Small intestine (tissue), 7 donors: ENCODE data around the gene ATOSA. TPM values are rescaled to one million over a fixed set of nuclear protein-coding genes. Genes with fewer than 3 reads are reported as not detected.

ENCODE experiments used
- DNase-seq, 2 donors: peaks; one replicate each; pipeline versions ENCODE4 v3.0.0 to v3.0.0-alpha.2; 2013
- FAIRE-seq: peaks from 2 replicates; lab custom pipeline; 2012; peaks lifted over from hg19 to GRCh38; lab: Jason Lieb, UNC
- H3K27ac ChIP-seq, 3 donors: one replicate each; pipeline ENCODE4 v1.5.1; 2013; ENCODE audit warnings: low read length in 2 of 3, mild to moderate bottlenecking in 2 of 3, control low read depth in 1 of 3, inconsistent platforms in 1 of 3, low read depth in 1 of 3, moderate library complexity in 1 of 3
- H3K27me3 ChIP-seq, 3 donors: one replicate each; pipeline ENCODE4 v1.6.1; 2013; ENCODE audit warnings: low read length in 3 of 3, inconsistent platforms in 1 of 3; ENCODE audit not compliant: control insufficient read depth in 3 of 3, insufficient read depth in 3 of 3
- H3K36me3 ChIP-seq, 3 donors: one replicate each; pipeline ENCODE4 v1.6.1; 2013; ENCODE audit warnings: low read length in 3 of 3, inconsistent platforms in 1 of 3, low read depth in 1 of 3, mild to moderate bottlenecking in 1 of 3, moderate library complexity in 1 of 3; ENCODE audit not compliant: control insufficient read depth in 3 of 3, insufficient read depth in 2 of 3
- H3K4me1 ChIP-seq, 3 donors: one replicate each; pipeline ENCODE4 v1.6.1; 2013; ENCODE audit warnings: low read length in 2 of 3, inconsistent platforms in 1 of 3, low read depth in 1 of 3, mild to moderate bottlenecking in 1 of 3, moderate library complexity in 1 of 3; ENCODE audit not compliant: control insufficient read depth in 3 of 3, insufficient read depth in 2 of 3
- H3K4me3 ChIP-seq, 3 donors: one replicate each; pipeline ENCODE4 v1.5.1; 2013; ENCODE audit warnings: low read length in 3 of 3, control low read depth in 1 of 3, inconsistent platforms in 1 of 3, low read depth in 1 of 3, mild to moderate bottlenecking in 1 of 3, moderate library complexity in 1 of 3
- H3K9me3 ChIP-seq, 2 donors: one replicate each; pipeline ENCODE4 v1.6.1; 2013; ENCODE audit warnings: low read depth in 1 of 2, low read length in 1 of 2; ENCODE audit not compliant: control insufficient read depth in 2 of 2, insufficient read depth in 1 of 2
- WGBS, 3 donors: extraction: QIAGEN DNeasy Blood & Tissue Kit; methylation state at CpG; one replicate each; pipeline ENCODE4 v1.1.7; 2013; 5-methylcytosine and 5-hydroxymethylcytosine counted together
- polyA plus RNA-seq, 4 donors: library from polyadenylated mRNA; stranded (reverse) in 3 of 4; unstranded in 1 of 4; fragments of 200-250 nt in 3 of 4; fragments of 120-200 nt in 1 of 4; gene quantifications; one replicate each; pipeline versions ENCODE4 v1.2.1 to v1.2.3, GENCODE V29; 2013
- donor health status: healthy with polysubstance abuse.
- donor health status: control.
- donor health status: control.
- donor health status: Bipolar disorder and iron deficiency.
- donor health status: healthy.

The ATOSA gene
- polyA plus RNA-seq, 4 donors, result 13.4 to 38.6 (median 25.0) TPM

DNA sequence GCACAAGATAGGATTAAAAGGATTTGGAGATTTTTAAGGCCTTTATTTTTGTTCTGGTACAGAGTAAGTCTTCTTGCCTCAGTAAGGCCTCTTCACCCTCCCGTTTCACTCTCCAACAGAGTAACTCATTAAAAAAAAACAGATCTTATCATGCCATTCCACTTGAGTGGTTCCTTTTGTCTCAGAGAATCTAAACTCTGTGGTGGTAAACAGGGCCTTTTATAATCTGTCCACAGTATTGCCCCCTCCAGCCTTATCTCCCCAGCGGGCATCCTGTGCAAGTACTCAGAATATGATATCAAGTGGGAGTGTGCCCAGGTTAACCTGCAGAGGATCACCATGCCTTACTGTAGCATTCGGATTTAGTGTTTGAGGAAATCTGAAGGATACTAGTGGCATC is 20.3 kb upstream of the ATOSA start:
- Histone ChIP-seq H3K4me1 (no peaks in the 10 kb centered on the region), H3K9me3 (no peaks in the 10 kb centered on the region), H3K27ac (no peak overlapping the region), H3K4me3 (no peak overlapping the region), H3K36me3 (no peaks in the 10 kb centered on the region), H3K27me3 (peaks cover 0 to 2% (median 0%) of the 10 kb centered on the region in 3 donors)
- FAIRE-seq (no peak), DNase-seq (no peak)
- 68 to 74% (median 74%) methylated on average over 3 of the region's 3 CpGs for WGBS, 3 donors

DNA sequence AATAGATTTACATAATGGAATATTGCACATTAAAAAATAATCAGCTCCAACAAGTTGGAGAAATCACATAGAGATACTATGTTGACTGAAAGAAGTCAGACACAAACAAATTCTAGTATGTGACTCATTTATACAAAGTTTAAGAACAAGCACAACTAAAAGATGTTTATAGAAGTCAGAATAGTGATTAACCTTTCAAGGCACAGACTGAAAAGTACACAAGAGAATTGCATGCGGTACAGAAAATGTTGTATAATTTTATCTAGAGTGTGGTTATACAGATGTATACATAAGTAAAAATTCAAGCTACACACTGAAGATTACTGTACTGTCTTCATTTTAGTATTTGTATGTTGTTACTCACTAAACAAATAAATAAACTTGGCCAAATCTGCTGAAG is 19.3 kb upstream of the ATOSA start:
- FAIRE-seq (no peak), DNase-seq (no peak)
- 7 to 45% (median 12%) methylated on average over 1 of the region's 1 CpG for WGBS, 3 donors
- no peaks in the 10 kb centered on the region for H3K9me3 ChIP-seq
- no peak overlapping the region for H3K4me3 ChIP-seq
- no peak overlapping the region for H3K27ac ChIP-seq
- H3K4me1 ChIP-seq, result no peaks in the 10 kb centered on the region
- H3K36me3 ChIP-seq, result no peaks in the 10 kb centered on the region
- peaks cover 0 to 2% (median 0%) of the 10 kb centered on the region in 3 donors for H3K27me3 ChIP-seq

DNA sequence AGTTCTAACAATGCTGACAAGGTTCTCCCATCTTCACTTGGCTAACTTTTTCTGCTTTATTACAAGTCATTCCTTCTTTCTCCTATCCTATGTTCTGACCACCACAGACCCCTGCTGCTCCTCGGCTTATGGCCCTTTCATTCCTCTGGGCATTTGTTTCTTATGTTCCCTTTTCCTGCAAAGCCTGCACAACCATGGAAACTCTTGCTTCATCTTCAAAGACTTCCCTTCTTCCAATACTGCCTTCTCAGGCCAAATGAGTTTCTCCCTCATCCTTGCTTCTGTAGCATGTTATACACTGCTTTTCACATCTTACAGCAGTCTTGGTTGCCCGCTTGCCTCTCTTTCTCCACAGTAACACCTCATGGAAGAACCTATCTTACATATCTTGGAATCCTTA is 17.9 kb upstream of the ATOSA start:
- FAIRE-seq, result no peak
- no peaks in the 10 kb centered on the region for H3K9me3 ChIP-seq
- H3K4me3 ChIP-seq, result no peak overlapping the region
- WGBS, 3 donors, result 90 to 94% (median 93%) methylated on average over 2 of the region's 2 CpGs
- no peak overlapping the region for H3K27ac ChIP-seq
- no peaks in the 10 kb centered on the region for H3K36me3 ChIP-seq
- H3K4me1 ChIP-seq, result no peaks in the 10 kb centered on the region
- no peak for DNase-seq
- peaks cover 0 to 2% (median 0%) of the 10 kb centered on the region in 3 donors for H3K27me3 ChIP-seq

DNA sequence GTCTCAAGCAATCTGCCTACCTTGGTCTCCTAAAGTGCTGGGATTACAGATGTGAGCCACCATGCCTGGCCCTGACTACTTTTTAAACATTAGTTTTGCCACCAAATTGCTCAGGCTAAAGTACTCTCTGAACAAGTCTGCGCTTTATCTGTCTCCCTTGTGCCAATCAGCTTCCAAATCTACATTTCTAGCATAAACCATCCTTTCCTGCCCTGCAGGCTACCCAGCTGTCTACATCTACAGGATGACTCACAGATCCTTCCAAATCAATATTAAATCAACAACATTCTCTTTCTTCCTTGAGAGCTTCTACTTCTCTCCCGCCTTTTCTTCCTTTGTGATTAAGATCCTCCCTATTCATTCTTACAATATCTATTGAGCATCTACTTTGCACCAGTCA is 16.0 kb upstream of the ATOSA start:
- Histone ChIP-seq H3K36me3 (no peaks in the 10 kb centered on the region), H3K4me1 (no peaks in the 10 kb centered on the region), H3K27me3 (peaks cover 0 to 2% (median 0%) of the 10 kb centered on the region in 3 donors), H3K27ac (no peak overlapping the region), H3K4me3 (no peak overlapping the region), H3K9me3 (no peaks in the 10 kb centered on the region)
- WGBS, 3 donors, result 91 to 94% (median 93%) methylated on average over 2 of the region's 2 CpGs
- FAIRE-seq, result no peak
- no peak for DNase-seq

DNA sequence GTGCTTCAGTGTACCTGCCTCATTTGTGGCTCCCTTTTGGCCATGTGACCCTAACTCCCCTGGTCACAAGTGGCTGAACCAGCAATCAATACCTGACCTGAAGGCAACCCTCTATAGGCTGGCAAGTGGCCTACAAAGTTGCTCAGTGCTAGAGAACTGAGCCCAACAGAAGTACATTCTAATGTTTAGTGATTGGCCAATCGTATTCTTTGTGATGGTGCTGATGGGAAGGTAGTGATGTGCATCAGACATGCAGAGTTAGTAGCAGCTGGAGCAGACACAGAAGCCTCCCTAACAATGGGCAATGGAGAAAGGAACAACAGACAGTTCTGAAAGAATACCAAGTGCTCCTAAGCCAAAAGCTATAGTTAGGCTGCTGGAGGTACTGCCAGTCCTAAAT is 10.4 kb upstream of the ATOSA start:
- H3K4me3 ChIP-seq, result no peak overlapping the region
- no peaks in the 10 kb centered on the region for H3K9me3 ChIP-seq
- H3K4me1 ChIP-seq, result no peaks in the 10 kb centered on the region
- no peak overlapping the region for H3K27ac ChIP-seq
- H3K36me3 ChIP-seq, result no peaks in the 10 kb centered on the region
- H3K27me3 ChIP-seq, result no peaks in the 10 kb centered on the region
- DNase-seq, result no peak
- FAIRE-seq, result no peak
- 79 to 100% (median 91%) methylated on average over 1 of the region's 1 CpG for WGBS, 3 donors

DNA sequence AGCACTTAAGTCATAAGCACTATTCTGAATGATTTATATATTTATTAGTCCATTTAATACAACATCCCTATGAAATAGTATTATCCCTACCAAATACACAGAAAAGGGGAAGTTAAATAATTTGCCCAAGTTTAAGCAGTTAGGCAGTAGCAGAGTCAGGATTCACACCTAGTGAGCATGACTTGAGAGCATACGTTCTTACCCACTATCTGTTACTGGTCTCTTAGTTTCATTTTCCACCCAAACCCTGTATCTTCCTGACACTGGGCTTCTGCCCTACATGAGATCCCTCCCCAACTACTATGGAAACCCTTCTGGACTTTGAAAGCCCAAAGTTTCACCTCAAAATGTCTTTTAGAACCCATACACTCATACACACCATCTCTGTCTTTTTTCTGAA is 4.4 kb upstream of the ATOSA start:
- FAIRE-seq (peak; percentile 33), DNase-seq (peak in 1 of 2 donors; percentile 24)
- Histone ChIP-seq H3K27ac (peak overlapping the region in 1 of 3 donors; percentile 3), H3K27me3 (no peaks in the 10 kb centered on the region), H3K4me3 (no peak overlapping the region), H3K4me1 (peaks cover 0 to 3% (median 0%) of the 10 kb centered on the region in 3 donors), H3K9me3 (no peaks in the 10 kb centered on the region), H3K36me3 (no peaks in the 10 kb centered on the region)
- WGBS, 3 donors, result 5 to 28% (median 7%) methylated on average over 1 of the region's 1 CpG

DNA sequence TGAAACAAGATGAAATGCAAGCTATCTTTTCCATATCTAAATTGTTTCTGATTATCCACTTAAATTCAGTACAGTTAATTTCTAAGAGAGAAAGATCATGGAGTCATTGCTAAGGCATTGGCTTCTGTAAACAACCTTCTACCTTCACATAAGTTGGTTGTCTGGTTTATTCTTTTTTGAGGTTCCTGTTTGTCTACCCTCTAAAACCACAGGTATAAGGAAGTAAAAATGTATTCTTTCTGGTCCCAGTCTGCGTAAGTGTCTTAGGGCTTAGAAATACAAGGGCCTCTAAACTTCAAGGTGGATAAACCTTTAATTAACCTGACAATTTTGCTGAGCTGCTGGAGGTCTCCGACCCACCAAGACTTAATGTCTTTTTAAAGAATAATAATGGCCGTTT is 3.6 kb upstream of the ATOSA start:
- no peak overlapping the region for H3K27ac ChIP-seq
- FAIRE-seq, result no peak

DNA sequence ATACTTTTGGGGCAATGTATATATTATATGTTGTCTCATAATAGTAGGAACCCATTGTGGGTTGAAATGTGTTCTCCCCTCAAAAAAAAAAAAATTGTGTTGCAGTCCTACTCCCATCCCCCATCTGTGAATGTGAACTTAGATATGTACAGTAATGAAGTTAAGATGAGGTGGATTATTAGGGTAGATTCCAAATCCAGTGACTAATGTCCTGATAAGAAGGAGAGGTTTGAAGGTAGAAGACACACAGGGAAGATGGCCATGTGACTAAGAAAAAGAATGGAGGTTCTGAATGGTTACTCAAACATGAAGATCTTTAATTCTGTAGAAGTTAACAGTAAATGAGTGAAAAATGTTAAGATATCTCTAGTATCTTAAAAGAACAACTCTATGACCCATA is 3.0 kb upstream of the ATOSA start:
- FAIRE-seq, result no peak
- Histone ChIP-seq H3K4me3 (no peak overlapping the region), H3K27ac (no peak overlapping the region)

More for the DNA sequence above, 3.6 kb upstream of the ATOSA start:
- DNase-seq, result peak in 1 of 2 donors; percentile 35
- Histone ChIP-seq H3K27me3 (no peaks in the 10 kb centered on the region), H3K4me1 (peaks cover 0 to 3% (median 0%) of the 10 kb centered on the region in 3 donors), H3K9me3 (no peaks in the 10 kb centered on the region), H3K36me3 (no peaks in the 10 kb centered on the region), H3K4me3 (no peak overlapping the region)
- WGBS, 3 donors, result 67 to 86% (median 70%) methylated on average over 3 of the region's 3 CpGs

DNA sequence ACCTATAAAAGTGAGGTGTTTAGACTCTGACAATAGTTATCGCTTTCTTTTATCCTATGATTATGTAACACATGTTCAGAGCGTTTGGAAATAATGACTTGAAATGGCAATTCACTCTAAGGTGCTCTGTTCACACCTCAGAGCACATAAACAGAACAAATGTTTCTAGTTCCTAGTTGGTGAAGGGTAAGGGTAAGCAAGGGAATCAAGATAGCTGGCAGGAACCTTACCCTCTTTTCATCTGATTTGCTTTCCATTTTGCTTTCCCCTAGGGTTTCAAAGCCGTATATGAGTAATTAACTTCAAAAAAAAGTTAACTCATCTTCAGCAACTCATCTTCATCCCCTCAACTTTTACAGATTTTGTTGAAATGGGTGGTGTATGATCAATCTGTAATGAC is 2.3 kb upstream of the ATOSA start:
- no peak overlapping the region for H3K27ac ChIP-seq
- FAIRE-seq, result no peak
- 87 to 89% (median 87%) methylated on average over 3 of the region's 3 CpGs for WGBS, 3 donors

More for the DNA sequence above, 3.0 kb upstream of the ATOSA start:
- peaks cover 0 to 3% (median 0%) of the 10 kb centered on the region in 3 donors for H3K4me1 ChIP-seq
- no peaks in the 10 kb centered on the region for H3K9me3 ChIP-seq
- H3K36me3 ChIP-seq, result no peaks in the 10 kb centered on the region
- DNase-seq, result no peak
- H3K27me3 ChIP-seq, result no peaks in the 10 kb centered on the region

More for the DNA sequence above, 2.3 kb upstream of the ATOSA start:
- no peaks in the 10 kb centered on the region for H3K27me3 ChIP-seq
- H3K36me3 ChIP-seq, result no peaks in the 10 kb centered on the region
- H3K4me1 ChIP-seq, result peaks cover 0 to 6% (median 0%) of the 10 kb centered on the region in 3 donors
- no peaks in the 10 kb centered on the region for H3K9me3 ChIP-seq
- H3K4me3 ChIP-seq, result no peak overlapping the region
- no peak for DNase-seq
